ENCODE data around the gene CEP85. TPM values are rescaled to one million over a fixed set of nuclear protein-coding genes. Genes with fewer than 3 reads are reported as not detected.
A peak's percentile ranks its signal among the peaks of the same experiment; 100 is the strongest.

CEP85 gene
- total RNA-seq, 1 donor from 2014 or later, result 8.4 TPM

DNA sequence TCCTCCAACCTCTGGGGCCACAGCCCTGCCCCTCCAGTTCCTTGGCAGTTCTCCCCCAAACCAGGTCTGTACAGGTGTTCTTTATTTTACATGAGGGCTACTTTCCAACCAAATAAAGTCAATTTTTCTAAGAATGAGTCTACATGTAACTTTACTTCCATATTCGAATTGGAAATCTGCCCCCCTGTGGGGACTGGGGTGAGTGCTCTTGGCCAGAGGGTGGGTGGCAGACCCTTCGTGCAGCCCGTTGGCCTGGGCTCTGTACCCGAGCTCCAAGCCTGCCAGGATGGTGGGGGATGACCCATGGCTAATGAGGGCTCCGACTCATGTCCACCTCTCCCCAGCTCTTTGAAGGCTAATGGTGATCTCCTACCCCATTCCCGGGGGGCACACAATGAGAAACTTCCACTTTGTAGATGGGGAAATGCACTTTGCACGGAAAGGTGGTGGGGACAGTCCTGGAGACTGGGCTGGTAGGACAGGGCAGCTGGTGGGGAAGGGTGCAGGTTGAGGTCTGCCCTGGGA, 44.2 kb upstream of the CEP85 start:
- Histone ChIP-seq H3K36me3 (ENCODE audit: control insufficient read depth, insufficient read depth, low read length) (peaks cover 21% of the 10 kb centered on the region), H3K27me3 (ENCODE audit: control insufficient read depth, insufficient read depth, low read length) (no peaks in the 10 kb centered on the region), H3K4me3 (ENCODE audit: low read depth, low read length) (no peak overlapping the region)
- no peak for FAIRE-seq
- DNase-seq (ENCODE audit: low read depth), result no peak
- TF ChIP-seq, protein P1, sequence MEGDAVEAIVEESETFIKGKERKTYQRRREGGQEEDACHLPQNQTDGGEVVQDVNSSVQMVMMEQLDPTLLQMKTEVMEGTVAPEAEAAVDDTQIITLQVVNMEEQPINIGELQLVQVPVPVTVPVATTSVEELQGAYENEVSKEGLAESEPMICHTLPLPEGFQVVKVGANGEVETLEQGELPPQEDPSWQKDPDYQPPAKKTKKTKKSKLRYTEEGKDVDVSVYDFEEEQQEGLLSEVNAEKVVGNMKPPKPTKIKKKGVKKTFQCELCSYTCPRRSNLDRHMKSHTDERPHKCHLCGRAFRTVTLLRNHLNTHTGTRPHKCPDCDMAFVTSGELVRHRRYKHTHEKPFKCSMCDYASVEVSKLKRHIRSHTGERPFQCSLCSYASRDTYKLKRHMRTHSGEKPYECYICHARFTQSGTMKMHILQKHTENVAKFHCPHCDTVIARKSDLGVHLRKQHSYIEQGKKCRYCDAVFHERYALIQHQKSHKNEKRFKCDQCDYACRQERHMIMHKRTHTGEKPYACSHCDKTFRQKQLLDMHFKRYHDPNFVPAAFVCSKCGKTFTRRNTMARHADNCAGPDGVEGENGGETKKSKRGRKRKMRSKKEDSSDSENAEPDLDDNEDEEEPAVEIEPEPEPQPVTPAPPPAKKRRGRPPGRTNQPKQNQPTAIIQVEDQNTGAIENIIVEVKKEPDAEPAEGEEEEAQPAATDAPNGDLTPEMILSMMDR (IDR thresholded peaks at IDR 0.05; ENCODE audit: insufficient read depth, low read length, severe bottlenecking), result no peak

DNA sequence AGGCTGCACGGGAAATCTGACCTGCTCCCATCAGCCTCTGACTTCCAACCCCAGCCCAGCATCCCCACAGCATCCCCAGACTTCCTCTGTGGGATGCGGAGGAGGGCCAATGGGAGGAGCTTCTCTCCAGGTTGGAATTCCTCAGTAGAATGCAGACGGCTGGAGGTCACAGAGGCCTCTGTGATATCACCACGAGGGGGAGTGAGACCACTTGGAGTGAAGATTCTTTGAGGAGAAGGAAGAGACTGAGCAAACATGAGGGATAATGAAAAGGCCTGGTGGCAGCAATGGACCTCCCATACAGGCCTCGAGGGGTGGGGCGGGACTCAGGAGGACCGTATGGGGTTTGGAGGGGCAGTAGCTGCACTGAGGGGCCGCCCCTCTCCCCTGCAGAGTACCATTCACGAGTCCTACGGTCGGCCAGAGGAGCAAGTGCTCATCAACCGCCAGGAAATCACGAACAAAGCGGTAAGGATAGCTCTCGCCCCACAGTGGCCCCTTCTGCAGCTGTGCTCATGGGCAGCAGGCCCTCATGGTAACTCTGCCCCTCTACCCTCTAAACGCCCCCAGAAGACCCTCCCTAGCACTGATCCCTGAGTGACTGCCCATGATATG, 43.5 kb upstream of the CEP85 start, which contains the start of gene CATSPER4:
Gene CATSPER4 (plus strand): TSS at position 230 of the 615 bp plus-strand sequence. CDS start 26 bp downstream, at position 256.
- Histone ChIP-seq H3K4me3 (ENCODE audit: low read depth, low read length) (no peak within 1 kb of the TSS), H3K27me3 (ENCODE audit: control insufficient read depth, insufficient read depth, low read length) (no peaks in the 10 kb centered on the region), H3K36me3 (ENCODE audit: control insufficient read depth, insufficient read depth, low read length) (peaks cover 19% of the 10 kb centered on the region)
- DNase-seq (ENCODE audit: low read depth) (peak; percentile 42), FAIRE-seq (no peak)
- TF ChIP-seq, protein P1 (IDR thresholded peaks at IDR 0.05; ENCODE audit: insufficient read depth, low read length, severe bottlenecking), result peak; percentile 14

DNA sequence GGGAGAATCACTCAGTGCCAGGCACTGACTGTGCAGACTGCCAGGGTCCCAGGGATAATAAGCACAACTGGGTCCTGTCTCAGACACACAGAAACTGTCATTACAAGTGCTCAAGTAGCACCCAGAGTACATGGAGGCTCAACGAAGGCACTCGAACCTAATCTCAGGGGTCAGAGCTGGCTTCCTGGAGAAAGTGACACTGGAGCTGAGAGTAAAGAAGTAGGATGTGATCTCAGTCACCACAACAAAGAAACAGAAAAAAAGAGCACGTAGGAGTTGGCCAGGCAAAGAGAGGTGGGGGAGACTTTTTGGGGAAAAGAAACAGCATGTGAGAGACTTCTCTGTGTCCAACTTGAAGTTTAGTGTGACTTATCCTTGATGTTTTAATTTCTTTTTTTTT, 42.3 kb upstream of the CEP85 start:
- DNase-seq (ENCODE audit: low read depth), result no peak
- FAIRE-seq, result no peak
- TF ChIP-seq, protein P1 (IDR thresholded peaks at IDR 0.05; ENCODE audit: insufficient read depth, low read length, severe bottlenecking), result no peak
- no peaks in the 10 kb centered on the region for H3K27me3 ChIP-seq (ENCODE audit: control insufficient read depth, insufficient read depth, low read length)
- H3K4me3 ChIP-seq (ENCODE audit: low read depth, low read length), result no peak overlapping the region
- peaks cover 16% of the 10 kb centered on the region for H3K36me3 ChIP-seq (ENCODE audit: control insufficient read depth, insufficient read depth, low read length)

DNA sequence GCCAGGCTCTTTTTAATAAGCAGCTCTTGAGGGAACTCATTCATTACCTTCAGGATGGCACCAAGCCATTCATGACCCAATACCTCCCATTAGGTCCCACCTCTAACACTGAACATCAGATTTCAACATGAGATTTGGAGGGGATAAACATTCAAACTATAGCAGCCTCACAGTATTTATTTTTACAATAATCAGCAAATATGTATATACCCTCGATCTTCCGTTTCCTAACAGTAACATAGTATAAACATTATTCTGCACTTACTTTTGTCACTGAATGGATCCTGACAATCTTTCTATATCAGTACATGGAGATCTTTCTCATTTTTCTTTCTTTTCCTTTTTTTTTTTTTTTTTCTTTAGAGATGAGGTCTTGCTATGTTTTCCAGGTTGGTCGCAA, 38.2 kb upstream of the CEP85 start:
- Histone ChIP-seq H3K27me3 (ENCODE audit: control insufficient read depth, insufficient read depth, low read length) (no peaks in the 10 kb centered on the region), H3K36me3 (ENCODE audit: control insufficient read depth, insufficient read depth, low read length) (no peaks in the 10 kb centered on the region), H3K4me3 (ENCODE audit: low read depth, low read length) (no peak overlapping the region)
- FAIRE-seq (no peak), DNase-seq (ENCODE audit: low read depth) (no peak)
- TF ChIP-seq, protein P1 (IDR thresholded peaks at IDR 0.05; ENCODE audit: insufficient read depth, low read length, severe bottlenecking), result no peak

DNA sequence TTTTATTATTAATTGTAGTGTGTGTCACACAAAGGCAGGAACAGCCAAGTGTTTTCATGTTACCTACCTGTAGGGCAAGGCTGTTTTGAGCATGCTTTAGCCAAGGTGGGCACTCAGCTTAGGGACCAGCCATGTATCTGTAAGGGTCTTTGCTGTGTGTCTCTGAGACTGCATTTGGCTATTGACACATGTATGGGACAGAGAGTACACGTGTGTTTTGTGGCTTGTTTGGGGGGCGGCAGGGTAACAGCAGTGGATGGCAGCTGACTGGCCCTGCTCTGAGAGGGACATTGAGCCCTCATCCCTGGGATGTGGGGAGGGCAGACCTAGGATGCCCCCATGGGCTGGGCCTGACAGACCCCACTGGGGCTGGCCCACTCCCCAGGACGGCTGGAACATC, 36.7 kb upstream of the CEP85 start:
- FAIRE-seq, result no peak
- no peaks in the 10 kb centered on the region for H3K27me3 ChIP-seq (ENCODE audit: control insufficient read depth, insufficient read depth, low read length)

More for the DNA sequence above, 36.7 kb upstream of the CEP85 start:
- Histone ChIP-seq H3K4me3 (ENCODE audit: low read depth, low read length) (no peak overlapping the region), H3K36me3 (ENCODE audit: control insufficient read depth, insufficient read depth, low read length) (no peaks in the 10 kb centered on the region)
- TF ChIP-seq, protein P1 (IDR thresholded peaks at IDR 0.05; ENCODE audit: insufficient read depth, low read length, severe bottlenecking), result no peak
- DNase-seq (ENCODE audit: low read depth), result no peak
